ENCODE data around the gene PLCB4.

PLCB4 gene

GRCh38 chr20:9230406-9230805 lies 161.5 kb downstream of the PLCB4 start:
- no peak for DNase-seq

- no peak for DNase-seq
Measured at GRCh38 chr20:9233804-9234203, 164.9 kb downstream of the PLCB4 start.

- no peak for DNase-seq
Measured at GRCh38 chr20:9235518-9235917, 166.6 kb downstream of the PLCB4 start.

GRCh38 chr20:9236458-9236857 lies 167.6 kb downstream of the PLCB4 start:
- DNase-seq = no peak

GRCh38 chr20:9241232-9241692 lies 172.4 kb downstream of the PLCB4 start:
- DNase-seq = no peak

GRCh38 chr20:9241721-9242427 lies 173.0 kb downstream of the PLCB4 start:
- DNase-seq = no peak

GRCh38 chr20:9243986-9244385 lies 175.1 kb downstream of the PLCB4 start:
- no peak for DNase-seq

GRCh38 chr20:9244811-9245210 lies 175.9 kb downstream of the PLCB4 start:
- DNase-seq = no peak

- no peak for DNase-seq
Measured at GRCh38 chr20:9246731-9247130, 177.8 kb downstream of the PLCB4 start.

- DNase-seq = no peak
Measured at GRCh38 chr20:9250511-9250910, 181.6 kb downstream of the PLCB4 start.

- DNase-seq = no peak
Measured at GRCh38 chr20:9253006-9253539, 184.2 kb downstream of the PLCB4 start.

- no peak for DNase-seq
Measured at GRCh38 chr20:9255171-9255570, 186.3 kb downstream of the PLCB4 start.

- DNase-seq = no peak
Measured at GRCh38 chr20:9256393-9256792, 187.5 kb downstream of the PLCB4 start.

GRCh38 chr20:9258901-9259300 lies 190.0 kb downstream of the PLCB4 start:
- no peak for DNase-seq

- DNase-seq = no peak
Measured at GRCh38 chr20:9260027-9260426, 191.1 kb downstream of the PLCB4 start.

- no peak for DNase-seq
Measured at GRCh38 chr20:9261781-9262180, 192.9 kb downstream of the PLCB4 start.

- DNase-seq = no peak
Measured at GRCh38 chr20:9262653-9263194, 193.8 kb downstream of the PLCB4 start.

GRCh38 chr20:9269280-9269971 lies 200.5 kb downstream of the PLCB4 start:
- DNase-seq = no peak

- no peak for DNase-seq
Measured at GRCh38 chr20:9270831-9271230, 201.9 kb downstream of the PLCB4 start.

- DNase-seq = no peak
Measured at GRCh38 chr20:9276966-9277468, 208.1 kb downstream of the PLCB4 start.

- no peak for DNase-seq
Measured at GRCh38 chr20:9279918-9280401, 211.1 kb downstream of the PLCB4 start.

- DNase-seq = no peak
Measured at GRCh38 chr20:9280666-9281065, 211.8 kb downstream of the PLCB4 start.

GRCh38 chr20:9281803-9282202 lies 212.9 kb downstream of the PLCB4 start:
- DNase-seq = no peak

- no peak for DNase-seq
Measured at GRCh38 chr20:9285617-9286016, 216.7 kb downstream of the PLCB4 start.
